Smooth muscle cell (in vitro differentiated cells): ENCODE results near the gene CHST15. TPM values are rescaled to one million over a fixed set of nuclear protein-coding genes. Genes with fewer than 3 reads are reported as not detected.

Experiments used
- DNase-seq: peaks from one replicate; lab custom pipeline; 2025; ENCODE audit not compliant: unreplicated experiment; lab: John Stamatoyannopoulos, UW
- H2AFZ ChIP-seq: fragments of 200-600 bp; sonication (generic); 2 replicates; pipeline ENCODE4 v1.6.0; 2016; ENCODE audit warnings: antibody characterized with exemption, low read depth, mild to moderate bottlenecking
- H3F3A ChIP-seq: fragments of 200-600 bp; sonication (generic); 2 replicates; pipeline ENCODE4 v1.6.0; 2017; ENCODE audit warnings: antibody characterized with exemption, low read depth
- H3K27ac ChIP-seq: fragments of 200-600 bp; sonication (generic); 2 replicates; pipeline ENCODE4 v1.5.1; 2016; ENCODE audit warnings: low read depth, mild to moderate bottlenecking
- H3K27me3 ChIP-seq: fragments of 200-600 bp; sonication (generic); 2 replicates; pipeline ENCODE4 v1.6.1; 2016; ENCODE audit warnings: low read depth, mild to moderate bottlenecking
- H3K36me3 ChIP-seq: fragments of 200-600 bp; sonication (generic); 2 replicates; pipeline ENCODE4 v1.5.1; 2016; ENCODE audit warnings: low read depth
- H3K4me1 ChIP-seq: fragments of 200-600 bp; sonication (generic); 2 replicates; pipeline ENCODE4 v1.5.1; 2016; ENCODE audit warnings: low read depth
- H3K4me2 ChIP-seq: fragments of 200-600 bp; sonication (generic); 2 replicates; pipeline ENCODE4 v1.6.0; 2016; ENCODE audit warnings: mild to moderate bottlenecking
- H3K4me3 ChIP-seq: fragments of 200-600 bp; sonication (generic); 2 replicates; pipeline ENCODE4 v1.5.1; 2016; ENCODE audit warnings: mild to moderate bottlenecking
- H3K79me2 ChIP-seq: fragments of 200-600 bp; sonication (generic); 2 replicates; pipeline ENCODE4 v1.6.0; 2016; ENCODE audit warnings: low read depth, mild to moderate bottlenecking
- H3K9ac ChIP-seq: fragments of 200-600 bp; sonication (generic); 2 replicates; pipeline ENCODE4 v1.6.0; 2016; ENCODE audit warnings: low read depth
- H3K9me3 ChIP-seq: fragments of 200-600 bp; sonication (generic); replicated peaks from 2 replicates; pipeline ENCODE4 v1.5.1; 2016; ENCODE audit warnings: low read depth
- H4K20me1 ChIP-seq: fragments of 200-600 bp; sonication (generic); 2 replicates; pipeline ENCODE4 v1.6.0; 2016; ENCODE audit warnings: low read depth
- WGBS: methylation state at CpG from one replicate; pipeline ENCODE4 v1.1.7; 2016; ENCODE audit warnings: low lambda C conversion rate; 5-methylcytosine and 5-hydroxymethylcytosine counted together
- polyA plus RNA-seq: library from polyadenylated mRNA; unstranded; fragments of >200 nt; fragmentation: Nextera tagmentation; extraction: Ambion mirVana; gene quantifications from 2 replicates; pipeline ENCODE4 v1.2.1, GENCODE V29; 2016
- total RNA-seq: library from RNA; depleted of rRNA; stranded (reverse); fragments of >200 nt; gene quantifications from 2 replicates; pipeline ENCODE4 v1.2.3, GENCODE V29; 2014
- TF ChIP-seq, protein P1 (sequence below): fragments of 200-600 bp; sonication (generic); IDR thresholded peaks from 2 replicates; pipeline ENCODE4 v1.5.1; 2017; ENCODE audit warnings: borderline replicate concordance, mild to moderate bottlenecking, antibody characterized with exemption; ENCODE audit not compliant: insufficient read depth, poor library complexity, severe bottlenecking

CHST15 gene
- total and polyA plus RNA-seq, 2 experiments from 2014 or later, result 14.1 to 20.4 TPM

- H3K27me3 ChIP-seq, result no peaks in the 10 kb centered on the region
- H3K4me1 ChIP-seq, result peaks cover 18% of the 10 kb centered on the region
- H3K27ac ChIP-seq, result no peak overlapping the region
- H3F3A ChIP-seq, result no peaks in the 10 kb centered on the region
- no peaks in the 10 kb centered on the region for H3K79me2 ChIP-seq
- no peak overlapping the region for H3K4me3 ChIP-seq
- H3K9ac ChIP-seq, result no peak overlapping the region
- no peak overlapping the region for H3K4me2 ChIP-seq
- no peaks in the 10 kb centered on the region for H4K20me1 ChIP-seq
- H3K9me3 ChIP-seq, result no peaks in the 10 kb centered on the region
- 91% methylated on average over 19 of the region's 19 CpGs for WGBS
- H3K36me3 ChIP-seq, result no peaks in the 10 kb centered on the region
- H2AFZ ChIP-seq, result no peak overlapping the region
- TF ChIP-seq, protein P1, sequence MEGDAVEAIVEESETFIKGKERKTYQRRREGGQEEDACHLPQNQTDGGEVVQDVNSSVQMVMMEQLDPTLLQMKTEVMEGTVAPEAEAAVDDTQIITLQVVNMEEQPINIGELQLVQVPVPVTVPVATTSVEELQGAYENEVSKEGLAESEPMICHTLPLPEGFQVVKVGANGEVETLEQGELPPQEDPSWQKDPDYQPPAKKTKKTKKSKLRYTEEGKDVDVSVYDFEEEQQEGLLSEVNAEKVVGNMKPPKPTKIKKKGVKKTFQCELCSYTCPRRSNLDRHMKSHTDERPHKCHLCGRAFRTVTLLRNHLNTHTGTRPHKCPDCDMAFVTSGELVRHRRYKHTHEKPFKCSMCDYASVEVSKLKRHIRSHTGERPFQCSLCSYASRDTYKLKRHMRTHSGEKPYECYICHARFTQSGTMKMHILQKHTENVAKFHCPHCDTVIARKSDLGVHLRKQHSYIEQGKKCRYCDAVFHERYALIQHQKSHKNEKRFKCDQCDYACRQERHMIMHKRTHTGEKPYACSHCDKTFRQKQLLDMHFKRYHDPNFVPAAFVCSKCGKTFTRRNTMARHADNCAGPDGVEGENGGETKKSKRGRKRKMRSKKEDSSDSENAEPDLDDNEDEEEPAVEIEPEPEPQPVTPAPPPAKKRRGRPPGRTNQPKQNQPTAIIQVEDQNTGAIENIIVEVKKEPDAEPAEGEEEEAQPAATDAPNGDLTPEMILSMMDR, result no peak
- no peak for DNase-seq
Measured at GRCh38 chr10:124018886-124019525, 74.4 kb downstream of the CHST15 start.

- Histone ChIP-seq H2AFZ (no peak overlapping the region), H3K79me2 (no peaks in the 10 kb centered on the region), H3K4me1 (peaks cover 18% of the 10 kb centered on the region), H3K27me3 (no peaks in the 10 kb centered on the region), H3K9ac (no peak overlapping the region), H3K27ac (no peak overlapping the region), H3K9me3 (no peaks in the 10 kb centered on the region), H3K36me3 (no peaks in the 10 kb centered on the region), H3K4me3 (no peak overlapping the region), H3K4me2 (no peak overlapping the region), H3F3A (no peaks in the 10 kb centered on the region), H4K20me1 (no peaks in the 10 kb centered on the region)
- TF ChIP-seq, protein P1, result no peak
- no peak for DNase-seq
- 91% methylated on average over 5 of the region's 5 CpGs for WGBS
Measured at GRCh38 chr10:124017729-124018128, 75.7 kb downstream of the CHST15 start.

GRCh38 chr10:124016804-124017375, 76.5 kb downstream of the CHST15 start:
- no peaks in the 10 kb centered on the region for H3K79me2 ChIP-seq
- 85% methylated on average over 10 of the region's 10 CpGs for WGBS

More at GRCh38 chr10:124016804-124017375, 76.5 kb downstream of the CHST15 start:
- H3K4me2 ChIP-seq, result no peak overlapping the region
- H4K20me1 ChIP-seq, result no peaks in the 10 kb centered on the region
- H3K9me3 ChIP-seq, result no peaks in the 10 kb centered on the region
- H3K27me3 ChIP-seq, result no peaks in the 10 kb centered on the region
- H3K36me3 ChIP-seq, result no peaks in the 10 kb centered on the region
- no peak overlapping the region for H3K4me3 ChIP-seq
- TF ChIP-seq, protein P1, result no peak
- H3K9ac ChIP-seq, result no peak overlapping the region
- H3F3A ChIP-seq, result no peaks in the 10 kb centered on the region
- no peak for DNase-seq
- H3K27ac ChIP-seq, result no peak overlapping the region
- no peak overlapping the region for H2AFZ ChIP-seq
- peaks cover 17% of the 10 kb centered on the region for H3K4me1 ChIP-seq
